Panc1 (cell line): ENCODE results near the gene CDC45. TPM values are rescaled to one million over a fixed set of nuclear protein-coding genes. Genes with fewer than 3 reads are reported as not detected.

Experiments
- ATAC-seq: fragments of 200-7000 bp; cut with Tn5 transposase; 2 replicates; pipeline ENCODE4 v1.9.1; 2020; ENCODE audit warnings: mild to moderate bottlenecking, moderate library complexity
- BruUV-seq: library from RNA; stranded (reverse); fragments of 400-500 nt; replicated peaks from 2 replicates; lab custom pipeline; 2021; lab: Mats Ljungman, UMichigan
- CTCF ChIA-PET: fragments of 300-600 bp; sonication (Branson Sonifier 250); formaldehyde crosslinking; loops from one replicate; lab custom pipeline; 2022; ENCODE audit warnings: antibody characterized with exemption; lab: Charles Lee
- POLR2A ChIA-PET: fragments of 300-600 bp; sonication (Branson Sonifier 250); formaldehyde crosslinking; loops from one replicate; lab custom pipeline; 2022; ENCODE audit warnings: antibody characterized with exemption; lab: Charles Lee
- DNase-seq: peaks from one replicate; pipeline ENCODE4 v3.0.0-alpha.2; 2010; ENCODE audit warnings: low read depth, low spot score
- H3K27ac ChIP-seq: 2 replicates; pipeline ENCODE4 v1.5.1; 2011; ENCODE audit warnings: mild to moderate bottlenecking, low read length, inconsistent platforms
- H3K27me3 ChIP-seq: fragments of 200-500 bp; sonication (Bioruptor generic); 2 replicates; pipeline ENCODE4 v1.6.0; 2014; ENCODE audit warnings: low read length, inconsistent platforms; ENCODE audit not compliant: control insufficient read depth, insufficient read depth
- H3K36me3 ChIP-seq: fragments of 200-500 bp; sonication (Bioruptor generic); 2 replicates; pipeline ENCODE4 v1.5.1; 2014; ENCODE audit warnings: inconsistent platforms, mild to moderate bottlenecking, low read length, moderate library complexity; ENCODE audit not compliant: control insufficient read depth, insufficient read depth
- H3K4me1 ChIP-seq: 2 replicates; pipeline ENCODE4 v1.5.1; 2011; ENCODE audit warnings: inconsistent platforms, mild to moderate bottlenecking, low read length, moderate library complexity; ENCODE audit not compliant: control insufficient read depth, insufficient read depth
- H3K4me3 ChIP-seq, 2 experiments: 2 replicates each; pipeline ENCODE4 v1.5.1; 2011 to 2012; ENCODE audit warnings: low read depth in 2 of 2, low read length in 2 of 2, mild to moderate bottlenecking in 2 of 2, inconsistent platforms in 1 of 2, moderate library complexity in 1 of 2
- H3K9me3 ChIP-seq: fragments of 200-500 bp; sonication (Bioruptor generic); 2 replicates; pipeline ENCODE4 v1.5.1; 2014; ENCODE audit warnings: low read depth, mild to moderate bottlenecking, inconsistent platforms, low read length, moderate library complexity; ENCODE audit not compliant: control insufficient read depth, insufficient read depth
- CTCF ChIP-seq: fragments of 450-650 bp; IDR thresholded peaks from 2 replicates; pipeline ENCODE4 v1.5.1; 2017; ENCODE audit warnings: mild to moderate bottlenecking
- POLR2AphosphoS5 ChIP-seq: IDR thresholded peaks from 2 replicates; pipeline ENCODE4 v1.6.1; 2012; ENCODE audit warnings: mild to moderate bottlenecking, low read depth, low read length, moderate library complexity
- REST ChIP-seq, 2 experiments: IDR thresholded peaks; 2 replicates each; pipeline ENCODE4 v1.6.1; 2011 to 2012; ENCODE audit warnings: low read depth in 2 of 2, control low read depth in 1 of 2, low read length in 1 of 2, mild to moderate bottlenecking in 1 of 2, moderate library complexity in 1 of 2; ENCODE audit not compliant: insufficient read depth in 1 of 2
- SIN3A ChIP-seq: IDR thresholded peaks from 2 replicates; pipeline ENCODE4 v1.6.1; 2012; ENCODE audit warnings: low read depth, mild to moderate bottlenecking, low read length, moderate library complexity, borderline replicate concordance; ENCODE audit not compliant: insufficient read depth
- TCF7L2 ChIP-seq: IDR thresholded peaks from 2 replicates; pipeline ENCODE4 v1.6.1; 2011; ENCODE audit warnings: mild to moderate bottlenecking, low read depth, low read length, inconsistent platforms
- in situ Hi-C: cut with HindIII; loops from 2 replicates; pipeline ENCODE4 v1.10.0; 2016; ENCODE audit warnings: low sequenced_read_pairs, low pct_unique_long_range_greater_than_20kb
- intact Hi-C: fragments of 100-400 bp; cut with micrococcal nuclease; formaldehyde crosslinking; loops from one replicate; pipeline ENCODE4 v1.10.0; 2022; ENCODE audit not compliant: unreplicated experiment
- total RNA-seq: library from RNA; stranded (reverse); gene quantifications from one replicate; pipeline ENCODE4 v1.2.1, GENCODE V29; 2021; ENCODE audit not compliant: unreplicated experiment

CDC45 gene
- total RNA-seq, 1 experiment from 2014 or later: 26.1 TPM

GRCh38 chr22:19476023-19476422, 3.7 kb upstream of the CDC45 start:
- ATAC-seq (no peak), DNase-seq (no peak)
- Histone ChIP-seq H3K4me3 (no peak overlapping the region), H3K4me1 (peaks cover 3% of the 10 kb centered on the region; the same call in 1 of the 2 replicates), H3K27me3 (no peaks in the 10 kb centered on the region), H3K36me3 (peaks cover 6% of the 10 kb centered on the region), H3K9me3 (no peaks in the 10 kb centered on the region), H3K27ac (no peak overlapping the region)
- ChIA-PET CTCF (no interaction called here), POLR2A (no interaction called here)
- intact Hi-C loops (no loop called here), in situ Hi-C loops (no loop called here)
- BruUV-seq: no TSS peak
- TF ChIP-seq TCF7L2 (no peak), POLR2AphosphoS5 (no peak), SIN3A (no peak), REST (IDR thresholded peaks at IDR 0.05; ENCODE audit: insufficient read depth in 1 of 2, low read depth in 2 of 2, low read length in 1 of 2) (no peak), CTCF (no peak)

- no TSS peak for BruUV-seq
- H3K9me3 ChIP-seq: no peaks in the 10 kb centered on the region
- H3K4me1 ChIP-seq: peaks cover 3% of the 10 kb centered on the region; the same call in 1 of the 2 replicates
- ATAC-seq (no peak), DNase-seq (no peak)
- CTCF ChIA-PET: no interaction called here
- POLR2A ChIA-PET: interaction anchor here (0.6 kb wide), 1 partner anchor 160 kb away, joined by 4 read pairs; no protein-coding TSS in a partner anchor
- intact Hi-C loops: no loop called here
- peaks cover 3% of the 10 kb centered on the region for H3K36me3 ChIP-seq
- in situ Hi-C loops: no loop called here
- no peak for TF ChIP-seq CTCF
- TF ChIP-seq TCF7L2: no peak
- TF ChIP-seq POLR2AphosphoS5: no peak
- no peak for TF ChIP-seq REST (IDR thresholded peaks at IDR 0.05; ENCODE audit: insufficient read depth in 1 of 2, low read depth in 2 of 2, low read length in 1 of 2)
- TF ChIP-seq SIN3A: no peak
- peak overlapping the region; percentile 100 for H3K27ac ChIP-seq
- H3K27me3 ChIP-seq: no peaks in the 10 kb centered on the region
- H3K4me3 ChIP-seq: peak overlapping the region; percentile 89 to 93
These were observed 2.2 kb upstream of the CDC45 start for GRCh38 chr22:19477321-19478044.
